Smooth muscle cell (in vitro differentiated cells): ENCODE results near the gene NUP214. TPM values are rescaled to one million over a fixed set of nuclear protein-coding genes. Genes with fewer than 3 reads are reported as not detected.

Source experiments
- DNase-seq: peaks from one replicate; lab custom pipeline; 2025; ENCODE audit not compliant: unreplicated experiment; lab: John Stamatoyannopoulos, UW
- H2AFZ ChIP-seq: fragments of 200-600 bp; sonication (generic); 2 replicates; pipeline ENCODE4 v1.6.0; 2016; ENCODE audit warnings: antibody characterized with exemption, low read depth, mild to moderate bottlenecking
- H3F3A ChIP-seq: fragments of 200-600 bp; sonication (generic); 2 replicates; pipeline ENCODE4 v1.6.0; 2017; ENCODE audit warnings: antibody characterized with exemption, low read depth
- H3K27ac ChIP-seq: fragments of 200-600 bp; sonication (generic); 2 replicates; pipeline ENCODE4 v1.5.1; 2016; ENCODE audit warnings: low read depth, mild to moderate bottlenecking
- H3K27me3 ChIP-seq: fragments of 200-600 bp; sonication (generic); 2 replicates; pipeline ENCODE4 v1.6.1; 2016; ENCODE audit warnings: low read depth, mild to moderate bottlenecking
- H3K36me3 ChIP-seq: fragments of 200-600 bp; sonication (generic); 2 replicates; pipeline ENCODE4 v1.5.1; 2016; ENCODE audit warnings: low read depth
- H3K4me1 ChIP-seq: fragments of 200-600 bp; sonication (generic); 2 replicates; pipeline ENCODE4 v1.5.1; 2016; ENCODE audit warnings: low read depth
- H3K4me2 ChIP-seq: fragments of 200-600 bp; sonication (generic); 2 replicates; pipeline ENCODE4 v1.6.0; 2016; ENCODE audit warnings: mild to moderate bottlenecking
- H3K4me3 ChIP-seq: fragments of 200-600 bp; sonication (generic); 2 replicates; pipeline ENCODE4 v1.5.1; 2016; ENCODE audit warnings: mild to moderate bottlenecking
- H3K79me2 ChIP-seq: fragments of 200-600 bp; sonication (generic); 2 replicates; pipeline ENCODE4 v1.6.0; 2016; ENCODE audit warnings: low read depth, mild to moderate bottlenecking
- H3K9ac ChIP-seq: fragments of 200-600 bp; sonication (generic); 2 replicates; pipeline ENCODE4 v1.6.0; 2016; ENCODE audit warnings: low read depth
- H3K9me3 ChIP-seq: fragments of 200-600 bp; sonication (generic); replicated peaks from 2 replicates; pipeline ENCODE4 v1.5.1; 2016; ENCODE audit warnings: low read depth
- H4K20me1 ChIP-seq: fragments of 200-600 bp; sonication (generic); 2 replicates; pipeline ENCODE4 v1.6.0; 2016; ENCODE audit warnings: low read depth
- WGBS: methylation state at CpG from one replicate; pipeline ENCODE4 v1.1.7; 2016; ENCODE audit warnings: low lambda C conversion rate; 5-methylcytosine and 5-hydroxymethylcytosine counted together
- polyA plus RNA-seq: library from polyadenylated mRNA; unstranded; fragments of >200 nt; fragmentation: Nextera tagmentation; extraction: Ambion mirVana; gene quantifications from 2 replicates; pipeline ENCODE4 v1.2.1, GENCODE V29; 2016
- total RNA-seq: library from RNA; depleted of rRNA; stranded (reverse); fragments of >200 nt; gene quantifications from 2 replicates; pipeline ENCODE4 v1.2.3, GENCODE V29; 2014
- TF ChIP-seq, protein P1 (sequence below): fragments of 200-600 bp; sonication (generic); IDR thresholded peaks from 2 replicates; pipeline ENCODE4 v1.5.1; 2017; ENCODE audit warnings: borderline replicate concordance, mild to moderate bottlenecking, antibody characterized with exemption; ENCODE audit not compliant: insufficient read depth, poor library complexity, severe bottlenecking

The NUP214 gene
- total and polyA plus RNA-seq, 2 experiments from 2014 or later = 13.9 to 44.7 TPM

DNA sequence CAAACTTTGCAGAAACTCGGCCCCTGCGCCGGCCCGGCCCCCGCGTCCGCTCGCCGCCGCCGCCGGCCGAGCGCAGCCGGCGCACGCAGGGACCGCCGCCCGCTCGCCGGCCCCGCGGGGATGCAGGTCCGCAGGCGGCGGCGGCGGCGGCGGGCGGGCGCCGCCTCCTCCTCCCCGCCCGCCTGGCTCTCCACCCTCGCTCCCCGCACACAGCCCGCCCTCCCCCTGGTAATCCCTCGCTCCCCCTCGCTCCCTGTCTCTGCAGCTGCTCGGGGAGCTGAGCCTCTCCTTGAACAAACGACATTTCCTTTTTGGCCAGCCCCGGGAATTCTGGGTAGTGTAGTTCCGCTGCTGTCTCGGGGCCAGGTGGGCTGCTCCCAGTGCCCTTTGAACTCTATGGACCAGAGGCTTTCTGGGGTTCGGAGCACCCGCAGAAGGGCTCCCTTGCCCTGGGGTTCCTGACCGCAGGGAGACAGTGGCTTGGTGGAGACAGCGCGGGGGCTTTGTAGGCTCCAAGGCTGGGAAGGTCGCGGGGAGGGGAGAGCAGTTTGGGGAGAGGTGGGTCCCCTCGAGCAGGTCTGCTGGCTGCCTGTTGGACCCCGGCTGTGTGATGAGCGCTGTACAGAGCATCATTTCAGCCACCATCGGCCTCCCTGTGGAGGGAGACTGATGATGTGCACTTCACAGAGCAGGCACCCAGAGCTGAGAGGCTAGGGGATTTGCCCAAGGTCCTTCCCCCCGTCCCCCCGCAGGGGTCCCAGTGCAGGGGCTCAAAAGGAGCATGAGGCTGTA is 152.7 kb downstream of the NUP214 start:
- H4K20me1 ChIP-seq = peaks cover 3% of the 10 kb centered on the region
- H3K4me1 ChIP-seq = peaks cover 18% of the 10 kb centered on the region
- H3K9me3 ChIP-seq = no peaks in the 10 kb centered on the region
- no peak overlapping the region for H3K9ac ChIP-seq
- DNase-seq = peak; percentile 39
- peak overlapping the region; percentile 75 for H3K4me3 ChIP-seq
- H3K36me3 ChIP-seq = no peaks in the 10 kb centered on the region
- WGBS = 29% methylated on average over 20 of the region's 59 CpGs
- no peaks in the 10 kb centered on the region for H3F3A ChIP-seq
- H2AFZ ChIP-seq = peak overlapping the region; percentile 45
- TF ChIP-seq, protein P1, sequence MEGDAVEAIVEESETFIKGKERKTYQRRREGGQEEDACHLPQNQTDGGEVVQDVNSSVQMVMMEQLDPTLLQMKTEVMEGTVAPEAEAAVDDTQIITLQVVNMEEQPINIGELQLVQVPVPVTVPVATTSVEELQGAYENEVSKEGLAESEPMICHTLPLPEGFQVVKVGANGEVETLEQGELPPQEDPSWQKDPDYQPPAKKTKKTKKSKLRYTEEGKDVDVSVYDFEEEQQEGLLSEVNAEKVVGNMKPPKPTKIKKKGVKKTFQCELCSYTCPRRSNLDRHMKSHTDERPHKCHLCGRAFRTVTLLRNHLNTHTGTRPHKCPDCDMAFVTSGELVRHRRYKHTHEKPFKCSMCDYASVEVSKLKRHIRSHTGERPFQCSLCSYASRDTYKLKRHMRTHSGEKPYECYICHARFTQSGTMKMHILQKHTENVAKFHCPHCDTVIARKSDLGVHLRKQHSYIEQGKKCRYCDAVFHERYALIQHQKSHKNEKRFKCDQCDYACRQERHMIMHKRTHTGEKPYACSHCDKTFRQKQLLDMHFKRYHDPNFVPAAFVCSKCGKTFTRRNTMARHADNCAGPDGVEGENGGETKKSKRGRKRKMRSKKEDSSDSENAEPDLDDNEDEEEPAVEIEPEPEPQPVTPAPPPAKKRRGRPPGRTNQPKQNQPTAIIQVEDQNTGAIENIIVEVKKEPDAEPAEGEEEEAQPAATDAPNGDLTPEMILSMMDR = no peak
- peaks cover 23% of the 10 kb centered on the region for H3K27me3 ChIP-seq
- H3K27ac ChIP-seq = no peak overlapping the region
- peaks cover 13% of the 10 kb centered on the region for H3K79me2 ChIP-seq
- peak overlapping the region; percentile 96 for H3K4me2 ChIP-seq

DNA sequence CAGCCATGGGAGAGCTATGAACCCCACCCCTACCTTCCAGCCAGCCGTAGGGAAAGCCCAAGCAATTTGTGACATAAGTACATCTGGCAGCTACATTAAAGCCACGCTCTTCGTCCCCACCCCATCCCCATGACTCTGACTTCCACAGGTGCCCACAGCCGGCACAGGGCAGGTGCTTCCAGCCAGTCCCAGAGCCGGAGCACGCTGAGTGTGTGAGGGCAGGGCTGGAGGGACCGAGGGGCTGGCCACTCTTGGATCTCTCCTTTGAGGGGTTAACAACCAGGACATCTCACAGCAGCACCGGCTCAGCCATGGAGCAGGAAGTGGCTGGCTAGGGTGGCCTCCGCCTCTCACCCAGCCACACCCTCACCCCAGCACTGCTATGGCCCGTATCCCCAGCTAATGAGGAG is 153.3 kb downstream of the NUP214 start:
- Histone ChIP-seq H4K20me1 (no peaks in the 10 kb centered on the region), H2AFZ (no peak overlapping the region), H3K9me3 (no peaks in the 10 kb centered on the region), H3K4me3 (no peak overlapping the region), H3K27me3 (peaks cover 28% of the 10 kb centered on the region), H3K4me2 (no peak overlapping the region), H3K4me1 (peaks cover 20% of the 10 kb centered on the region), H3K9ac (no peak overlapping the region), H3K36me3 (no peaks in the 10 kb centered on the region), H3K27ac (no peak overlapping the region), H3F3A (no peaks in the 10 kb centered on the region), H3K79me2 (peaks cover 8% of the 10 kb centered on the region)
- DNase-seq = no peak
- TF ChIP-seq, protein P1 = no peak
- 73% methylated on average over 10 of the region's 10 CpGs for WGBS

DNA sequence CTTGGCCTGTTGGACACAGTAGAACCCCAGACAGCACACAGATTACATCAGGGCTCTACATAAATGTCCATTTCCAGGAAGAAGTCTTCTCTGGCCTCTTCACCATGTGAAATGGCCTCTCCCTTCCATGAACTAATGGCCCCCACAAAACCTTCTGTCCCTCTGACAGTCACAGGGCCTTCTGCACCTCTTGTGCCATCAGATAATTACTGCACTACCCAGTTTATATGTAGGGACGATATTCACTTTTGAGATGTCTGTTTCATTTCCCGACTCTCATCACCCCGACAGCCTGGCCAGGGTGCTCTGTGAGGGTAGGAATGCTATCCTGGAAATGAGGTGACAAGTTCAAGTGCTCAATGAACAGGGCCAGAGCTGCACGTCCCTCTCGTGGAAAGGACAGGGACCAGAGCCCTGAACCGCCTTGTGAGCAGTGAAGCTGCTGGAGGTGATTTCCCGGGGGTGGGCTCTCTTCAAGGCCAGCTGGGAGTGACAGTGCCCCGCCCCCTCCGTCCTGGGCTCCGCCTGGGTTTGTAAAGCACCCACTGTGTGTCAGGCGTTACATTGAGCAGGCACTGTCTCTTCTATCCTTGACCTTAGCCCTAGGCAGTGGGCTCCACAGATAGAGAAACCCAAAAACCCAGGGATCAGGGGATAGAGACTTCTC is 153.9 kb downstream of the NUP214 start:
- no peak overlapping the region for H3K4me2 ChIP-seq
- no peak overlapping the region for H2AFZ ChIP-seq
- H3K4me3 ChIP-seq = no peak overlapping the region
- peaks cover 1% of the 10 kb centered on the region for H3K79me2 ChIP-seq
- WGBS = 81% methylated on average over 11 of the region's 11 CpGs
- H3K27me3 ChIP-seq = peaks cover 28% of the 10 kb centered on the region
- no peak overlapping the region for H3K9ac ChIP-seq
- TF ChIP-seq, protein P1 = no peak
- no peaks in the 10 kb centered on the region for H3F3A ChIP-seq
- peaks cover 15% of the 10 kb centered on the region for H3K4me1 ChIP-seq
- no peak overlapping the region for H3K27ac ChIP-seq
- H3K36me3 ChIP-seq = no peaks in the 10 kb centered on the region
- DNase-seq = no peak
- no peaks in the 10 kb centered on the region for H4K20me1 ChIP-seq
- no peaks in the 10 kb centered on the region for H3K9me3 ChIP-seq
